ENCODE results near the gene ASTL. TPM values are rescaled to one million over a fixed set of nuclear protein-coding genes. Genes with fewer than 3 reads are reported as not detected.
A peak's percentile ranks its signal among the peaks of the same experiment; 100 is the strongest.

ASTL gene
- total and polyA plus RNA-seq, 9 of the 15 experiments (the other 6 are each of a cell fraction or from before 2014, with no cell fraction given): not detected

DNA sequence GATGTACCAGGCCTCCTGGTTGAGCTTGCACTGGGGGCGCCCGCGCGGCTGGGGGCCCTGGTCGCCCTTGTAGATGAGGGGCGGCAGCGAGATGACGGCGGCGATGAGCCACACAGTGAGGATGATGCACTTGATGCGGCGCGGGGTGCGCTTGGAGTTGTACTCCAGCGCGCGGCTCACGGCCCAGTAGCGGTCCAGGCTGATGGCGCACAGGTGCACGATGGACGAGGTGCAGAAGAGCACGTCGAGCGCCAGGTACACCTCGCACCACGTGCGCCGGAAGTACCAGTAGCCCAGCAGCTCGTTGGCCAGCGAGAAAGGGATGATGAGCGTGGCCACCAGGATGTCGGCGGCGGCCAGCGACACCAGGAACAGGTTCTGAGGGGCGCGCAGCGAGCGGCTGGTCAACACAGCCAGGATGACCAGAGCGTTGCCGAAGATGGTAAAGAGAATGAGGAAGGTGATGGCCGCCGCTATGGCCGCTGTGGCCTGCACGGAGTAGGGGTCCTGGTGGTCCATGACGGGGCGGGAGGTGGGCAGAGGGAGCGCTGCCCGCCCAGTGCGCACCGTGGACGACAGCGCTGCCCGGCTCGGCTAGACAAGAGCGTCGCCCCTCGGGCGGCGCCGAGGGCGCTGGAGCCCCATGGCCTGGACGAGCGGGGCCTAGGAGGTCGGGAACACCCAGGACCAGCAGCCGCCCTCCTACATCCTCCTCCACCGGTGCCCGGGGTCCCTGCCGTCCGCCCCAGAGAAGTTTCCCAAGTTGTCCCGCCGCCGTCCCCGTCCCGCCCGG lies 22.5 kb downstream of the ASTL start:
- Histone ChIP-seq H3K36me3 (ENCODE audit: control insufficient read depth, insufficient read depth, low read length) (no peaks in the 10 kb centered on the region), H3K9ac (ENCODE audit: insufficient read depth in 1 of 2, low read depth in 2 of 2, low read length in 2 of 2) (no peak overlapping the region), H2AFZ (ENCODE audit: low read depth, low read length) (no peak overlapping the region), H4K20me1 (replicated peaks; ENCODE audit: control insufficient read depth, insufficient read depth, low read length) (peaks cover 10% of the 10 kb centered on the region), H3K9me1 (ENCODE audit: control insufficient read depth, insufficient read depth, low read length) (no peaks in the 10 kb centered on the region), H3K4me3 (no peak overlapping the region), H3K4me2 (ENCODE audit: insufficient read depth, low read length) (no peak overlapping the region), H3K27me3 (ENCODE audit: control insufficient read depth in 2 of 2, insufficient read depth in 2 of 2, low read length in 2 of 2) (peaks cover 6 to 78% of the 10 kb centered on the region in 2 experiments; a peak in 4 of 5 replicates), H3K79me2 (ENCODE audit: control insufficient read depth, insufficient read depth, low read length) (no peaks in the 10 kb centered on the region), H3K9me3 (replicated peaks; ENCODE audit: control insufficient read depth, insufficient read depth, low read depth, low read length) (no peaks in the 10 kb centered on the region), H3K4me1 (replicated peaks in 1 of 2; ENCODE audit: control insufficient read depth in 2 of 2, insufficient read depth in 2 of 2, low read length in 2 of 2) (peaks cover 3 to 48% of the 10 kb centered on the region in 2 experiments; a peak in 4 of 5 replicates), H3K27ac (ENCODE audit: extremely low read depth, low read depth, low read length) (no peak overlapping the region)
- WGBS (ENCODE audit: insufficient coverage, low coverage, missing lambda C conversion rate): 82% methylated on average over 40 of the region's 77 CpGs
- DNase-seq (ENCODE audit: extremely low read depth in 1 of 4, low spot score in 3 of 4) (no peak), ATAC-seq (no peak), FAIRE-seq (no peak)
- ChIA-PET CTCF (ENCODE audit: low intra/inter-chr PET ratio) (interaction anchor here (2.2 to 2.6 kb wide), 2 partner anchors 93 to 123 kb away, joined by 12 to 39 read pairs; no protein-coding TSS in a partner anchor), POLR2A (interaction anchor here (0.6 to 0.9 kb wide), 2 partner anchors 8 to 30 kb away, joined by 4 to 5 read pairs; no protein-coding TSS in a partner anchor)
- no TSS peak for BruUV-seq (replicated peaks)
- in situ Hi-C loops (cut with MboI) (no loop called here), intact Hi-C loops (cut with micrococcal nuclease) (no loop called here)
- TF ChIP-seq, protein P1, sequence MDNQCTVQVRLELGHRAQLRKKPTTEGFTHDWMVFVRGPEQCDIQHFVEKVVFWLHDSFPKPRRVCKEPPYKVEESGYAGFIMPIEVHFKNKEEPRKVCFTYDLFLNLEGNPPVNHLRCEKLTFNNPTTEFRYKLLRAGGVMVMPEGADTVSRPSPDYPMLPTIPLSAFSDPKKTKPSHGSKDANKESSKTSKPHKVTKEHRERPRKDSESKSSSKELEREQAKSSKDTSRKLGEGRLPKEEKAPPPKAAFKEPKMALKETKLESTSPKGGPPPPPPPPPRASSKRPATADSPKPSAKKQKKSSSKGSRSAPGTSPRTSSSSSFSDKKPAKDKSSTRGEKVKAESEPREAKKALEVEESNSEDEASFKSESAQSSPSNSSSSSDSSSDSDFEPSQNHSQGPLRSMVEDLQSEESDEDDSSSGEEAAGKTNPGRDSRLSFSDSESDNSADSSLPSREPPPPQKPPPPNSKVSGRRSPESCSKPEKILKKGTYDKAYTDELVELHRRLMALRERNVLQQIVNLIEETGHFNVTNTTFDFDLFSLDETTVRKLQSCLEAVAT (IDR thresholded peaks at IDR 0.05): no peak
- TF ChIP-seq, protein P2, sequence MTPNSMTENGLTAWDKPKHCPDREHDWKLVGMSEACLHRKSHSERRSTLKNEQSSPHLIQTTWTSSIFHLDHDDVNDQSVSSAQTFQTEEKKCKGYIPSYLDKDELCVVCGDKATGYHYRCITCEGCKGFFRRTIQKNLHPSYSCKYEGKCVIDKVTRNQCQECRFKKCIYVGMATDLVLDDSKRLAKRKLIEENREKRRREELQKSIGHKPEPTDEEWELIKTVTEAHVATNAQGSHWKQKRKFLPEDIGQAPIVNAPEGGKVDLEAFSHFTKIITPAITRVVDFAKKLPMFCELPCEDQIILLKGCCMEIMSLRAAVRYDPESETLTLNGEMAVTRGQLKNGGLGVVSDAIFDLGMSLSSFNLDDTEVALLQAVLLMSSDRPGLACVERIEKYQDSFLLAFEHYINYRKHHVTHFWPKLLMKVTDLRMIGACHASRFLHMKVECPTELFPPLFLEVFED (CRISPR knock-in tag; conservative IDR thresholded peaks at IDR 0.05): no peak
- TF ChIP-seq, protein P3, sequence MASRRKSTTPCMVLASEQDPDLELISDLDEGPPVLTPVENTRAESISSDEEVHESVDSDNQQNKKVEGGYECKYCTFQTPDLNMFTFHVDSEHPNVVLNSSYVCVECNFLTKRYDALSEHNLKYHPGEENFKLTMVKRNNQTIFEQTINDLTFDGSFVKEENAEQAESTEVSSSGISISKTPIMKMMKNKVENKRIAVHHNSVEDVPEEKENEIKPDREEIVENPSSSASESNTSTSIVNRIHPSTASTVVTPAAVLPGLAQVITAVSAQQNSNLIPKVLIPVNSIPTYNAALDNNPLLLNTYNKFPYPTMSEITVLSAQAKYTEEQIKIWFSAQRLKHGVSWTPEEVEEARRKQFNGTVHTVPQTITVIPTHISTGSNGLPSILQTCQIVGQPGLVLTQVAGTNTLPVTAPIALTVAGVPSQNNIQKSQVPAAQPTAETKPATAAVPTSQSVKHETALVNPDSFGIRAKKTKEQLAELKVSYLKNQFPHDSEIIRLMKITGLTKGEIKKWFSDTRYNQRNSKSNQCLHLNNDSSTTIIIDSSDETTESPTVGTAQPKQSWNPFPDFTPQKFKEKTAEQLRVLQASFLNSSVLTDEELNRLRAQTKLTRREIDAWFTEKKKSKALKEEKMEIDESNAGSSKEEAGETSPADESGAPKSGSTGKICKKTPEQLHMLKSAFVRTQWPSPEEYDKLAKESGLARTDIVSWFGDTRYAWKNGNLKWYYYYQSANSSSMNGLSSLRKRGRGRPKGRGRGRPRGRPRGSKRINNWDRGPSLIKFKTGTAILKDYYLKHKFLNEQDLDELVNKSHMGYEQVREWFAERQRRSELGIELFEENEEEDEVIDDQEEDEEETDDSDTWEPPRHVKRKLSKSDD (conservative IDR thresholded peaks at IDR 0.05; ENCODE audit: low read length): no peak
- no peak for TF ChIP-seq NFIC (IDR thresholded peaks at IDR 0.05)
- no peak for TF ChIP-seq BCL6 (CRISPR knock-in tag; IDR thresholded peaks at IDR 0.05)
- no peak for TF ChIP-seq DDX20 (tag; IDR thresholded peaks at IDR 0.05; ENCODE audit: low read depth)
- TF ChIP-seq COPS2 (conservative IDR thresholded peaks at IDR 0.05): no peak
- TF ChIP-seq ZBED1 (IDR thresholded peaks at IDR 0.05): no peak
- TF ChIP-seq E2F1 (CRISPR knock-in tag; IDR thresholded peaks at IDR 0.05): no peak
- TF ChIP-seq PCBP1 (IDR thresholded peaks at IDR 0.05; ENCODE audit: low read depth, low read length, poor library complexity, severe bottlenecking): peak; percentile 18
- TF ChIP-seq ZBTB33 (CRISPR knock-in tag; IDR thresholded peaks at IDR 0.05): peak; percentile 55
- no peak for TF ChIP-seq ZNF146 (CRISPR knock-in tag; IDR thresholded peaks at IDR 0.05; ENCODE audit: unreplicated experiment)
